ENCODE data around the gene SMPD1.

GRCh38 chr11:6410695-6411430, 20.6 kb downstream of the SMPD1 start:
- TF ChIP-seq CTCF (conservative IDR thresholded peaks at IDR 0.05; ENCODE audit: low read length) (no peak), EZH2phosphoT487 (IDR thresholded peaks at IDR 0.05; ENCODE audit: borderline replicate concordance) (no peak)

Measured in Loucy (cell line).